Transverse colon (tissue), 3 donors: ENCODE results near the gene MKI67.

Experiments used
- EP300 ChIP-seq: sonication (generic); formaldehyde crosslinking; IDR thresholded peaks from one replicate; pipeline ENCODE4 v1.6.1; 2017; ENCODE audit warnings: antibody characterized with exemption, low read depth
- TF ChIP-seq, protein P1 (sequence below), 5 experiments: fragments of 200-600 bp in 3 of 5; fragments of 450-650 bp in 2 of 5; sonication (generic) in 3 of 5; IDR thresholded peaks; 1 replicate in 2 of 5; 2 replicates in 3 of 5; pipeline ENCODE4 v1.5.1; 2016 to 2017; ENCODE audit warnings: antibody characterized with exemption in 5 of 5, inconsistent platforms in 3 of 5, mild to moderate bottlenecking in 2 of 5, moderate library complexity in 1 of 5

- TF ChIP-seq, protein P1, sequence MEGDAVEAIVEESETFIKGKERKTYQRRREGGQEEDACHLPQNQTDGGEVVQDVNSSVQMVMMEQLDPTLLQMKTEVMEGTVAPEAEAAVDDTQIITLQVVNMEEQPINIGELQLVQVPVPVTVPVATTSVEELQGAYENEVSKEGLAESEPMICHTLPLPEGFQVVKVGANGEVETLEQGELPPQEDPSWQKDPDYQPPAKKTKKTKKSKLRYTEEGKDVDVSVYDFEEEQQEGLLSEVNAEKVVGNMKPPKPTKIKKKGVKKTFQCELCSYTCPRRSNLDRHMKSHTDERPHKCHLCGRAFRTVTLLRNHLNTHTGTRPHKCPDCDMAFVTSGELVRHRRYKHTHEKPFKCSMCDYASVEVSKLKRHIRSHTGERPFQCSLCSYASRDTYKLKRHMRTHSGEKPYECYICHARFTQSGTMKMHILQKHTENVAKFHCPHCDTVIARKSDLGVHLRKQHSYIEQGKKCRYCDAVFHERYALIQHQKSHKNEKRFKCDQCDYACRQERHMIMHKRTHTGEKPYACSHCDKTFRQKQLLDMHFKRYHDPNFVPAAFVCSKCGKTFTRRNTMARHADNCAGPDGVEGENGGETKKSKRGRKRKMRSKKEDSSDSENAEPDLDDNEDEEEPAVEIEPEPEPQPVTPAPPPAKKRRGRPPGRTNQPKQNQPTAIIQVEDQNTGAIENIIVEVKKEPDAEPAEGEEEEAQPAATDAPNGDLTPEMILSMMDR (IDR thresholded peaks at IDR 0.05): no peak
- TF ChIP-seq EP300: no peak
Observed at GRCh38 chr10:128160297-128160711, 34.1 kb upstream of the MKI67 start.
